Kidney (tissue), 22 donors: ENCODE measurements around the gene CPT1C. TPM values are rescaled to one million over a fixed set of nuclear protein-coding genes. Genes with fewer than 3 reads are reported as not detected.

Experiments
- DNase-seq, 5 donors: peaks; one replicate each; pipeline ENCODE4 v3.0.0-alpha.2; 2013 to 2020
- FAIRE-seq: peaks from 2 replicates; lab custom pipeline; 2012; peaks lifted over from hg19 to GRCh38; lab: Jason Lieb, UNC
- H3K27ac ChIP-seq, 2 donors: one replicate each; pipeline ENCODE4 v1.7.0; 2013; ENCODE audit warnings: low read depth in 2 of 2, low read length in 2 of 2, inconsistent platforms in 1 of 2
- H3K27me3 ChIP-seq: one replicate; pipeline ENCODE4 v1.7.1; 2013; ENCODE audit warnings: low read length, inconsistent platforms; ENCODE audit not compliant: control insufficient read depth, insufficient read depth
- H3K36me3 ChIP-seq, 3 donors: one replicate each; pipeline versions ENCODE4 v1.7.0 to v1.7.1; 2013; ENCODE audit warnings: low read length in 3 of 3, control low read depth in 1 of 3, inconsistent platforms in 1 of 3; ENCODE audit not compliant: insufficient read depth in 3 of 3, control insufficient read depth in 2 of 3
- H3K4me1 ChIP-seq, 3 donors: one replicate each; pipeline versions ENCODE4 v1.7.0 to v1.7.1; 2013; ENCODE audit warnings: low read length in 3 of 3, inconsistent platforms in 1 of 3, low read depth in 1 of 3; ENCODE audit not compliant: control insufficient read depth in 2 of 3, insufficient read depth in 2 of 3
- H3K4me3 ChIP-seq, 3 donors: one replicate each; pipeline versions ENCODE4 v1.7.0 to v1.8.1; 2013; ENCODE audit warnings: low read length in 3 of 3, control low read depth in 1 of 3, inconsistent platforms in 1 of 3
- H3K9ac ChIP-seq, 3 donors: one replicate each; pipeline versions ENCODE4 v1.7.0 to v1.7.1; 2013; ENCODE audit warnings: low read length in 3 of 3, control low read depth in 1 of 3, inconsistent platforms in 1 of 3
- H3K9me3 ChIP-seq, 3 donors: one replicate each; pipeline versions ENCODE4 v1.7.0 to v1.7.1; 2013; ENCODE audit warnings: low read length in 3 of 3, control low read depth in 1 of 3, inconsistent platforms in 1 of 3; ENCODE audit not compliant: control insufficient read depth in 2 of 3, insufficient read depth in 1 of 3
- intact Hi-C: fragments of 100-400 bp; cut with DNase I; formaldehyde crosslinking; loops from one replicate; pipeline ENCODE4 v1.11.1; 2022
- long read RNA-seq, 10 donors: library from polyadenylated mRNA in 1 of 10; unstranded in 1 of 10; transcript quantifications; one replicate each; pipeline ENCODE4 v2.0.0 and lab custom pipeline, GENCODE V29; 2021 to 2026
- polyA plus RNA-seq: library from polyadenylated mRNA; stranded (reverse); fragments of 350-450 nt; fragmentation: Illumina TruSeq; extraction: RNeasy Lipid Tissue Mini Kit (QIAGEN cat#74804); gene quantifications from one replicate; pipeline ENCODE4 v1.2.3, GENCODE V29; 2014; ENCODE audit warnings: low read depth, low replicate concordance; ENCODE audit not compliant: insufficient read depth
- total RNA-seq: library from RNA; stranded (reverse); fragmentation: NEBNext Ultra II Directional; extraction: Animal tissue kit (Norgen Biotek cat#: 25700); gene quantifications from one replicate; pipeline ENCODE4 v1.2.1, GENCODE V29; 2021
- TF ChIP-seq, protein P1 (sequence below): IDR thresholded peaks from 3 replicates; pipeline ENCODE4 v1.5.1; 2012; ENCODE audit warnings: mild to moderate bottlenecking, moderate library complexity, borderline replicate concordance; ENCODE audit not compliant: insufficient read depth; ENCODE audit errors: extremely low read depth
- donor health status: control.
- donor health status: control.
- donor health status: control.
- donor health status: control.
- donor health status: control.
- donor health status: DM: yes; HTN: yes; CAD: no.
- donor health status: Normal renal cell carcinoma (clear cell type).

The CPT1C gene
- total RNA-seq (6.0 TPM), polyA plus RNA-seq (2.6 TPM)
- long read RNA-seq, donor 1, partial matches to known transcripts = 171 of 173 reads
- long read RNA-seq, donor 1, other reads (novel, unspliced or antisense) = 0 of 173 reads
- long read RNA-seq, donor 2 = 0 reads
- long read RNA-seq, donor 3, partial matches to known transcripts = 196 of 199 reads
- long read RNA-seq, donor 3, other reads (novel, unspliced or antisense) = 0 of 199 reads
- long read RNA-seq, donor 4 = 0 reads
- long read RNA-seq, donor 5 = 0 reads
- long read RNA-seq, donor 6, partial matches to known transcripts = 0 of 1 reads
- long read RNA-seq, donor 6, other reads (novel, unspliced or antisense) = 0 of 1 reads
- long read RNA-seq, donor 7, partial matches to known transcripts = 1 of 3 reads
- long read RNA-seq, donor 7, other reads (novel, unspliced or antisense) = 1 of 3 reads
- long read RNA-seq, donor 8 = 0 reads
- long read RNA-seq, donor 9 = 0 reads
- long read RNA-seq, donor 10, partial matches to known transcripts = 0 of 1 reads
- long read RNA-seq, donor 10, other reads (novel, unspliced or antisense) = 0 of 1 reads

DNA sequence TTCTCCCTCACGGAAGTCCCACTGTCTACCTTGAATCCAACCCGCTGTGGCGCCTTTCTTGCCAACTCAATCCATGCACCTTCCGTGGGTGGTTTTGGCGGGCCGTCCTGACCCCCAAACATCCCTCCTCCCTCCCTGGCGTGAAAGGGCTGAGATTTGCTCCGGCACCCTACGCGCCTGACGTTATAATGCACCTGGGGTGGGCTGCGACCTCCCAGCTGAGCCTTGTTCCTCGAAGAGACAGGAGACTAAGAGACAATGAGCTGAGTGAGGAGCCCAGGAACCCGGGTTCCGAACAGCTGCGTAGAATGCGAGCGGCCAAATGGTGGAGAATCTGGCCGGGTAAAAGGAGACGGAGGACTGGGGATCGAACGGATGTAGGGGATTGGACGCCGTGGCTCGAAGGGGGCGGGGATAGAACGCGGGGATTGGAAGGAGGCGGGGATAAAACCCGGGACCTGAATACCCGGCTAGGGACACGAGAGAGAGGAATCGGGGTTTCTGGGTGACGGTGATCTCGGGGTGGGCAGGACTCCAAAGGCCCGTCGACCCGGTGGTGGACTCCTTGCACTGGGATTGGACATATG is at the start of gene CPT1C:
CPT1C (plus strand) TSS at position 461 of the 587 bp plus-strand sequence. CDS start 1,137 bp downstream, outside the sequence.
- peaks cover 0 to 19% (median 6%) of the 10 kb centered on the region in 3 donors for H3K4me1 ChIP-seq
- no peak within 1 kb of the TSS for H3K27ac ChIP-seq
- H3K9ac ChIP-seq = peak within 1 kb of the TSS; percentile 13 to 55 (median 46)
- FAIRE-seq = no peak
- intact Hi-C loops = no loop called here
- peak; percentile 80 to 89 (median 85) for DNase-seq
- H3K27me3 ChIP-seq = no peaks in the 10 kb centered on the region
- H3K9me3 ChIP-seq = no peaks in the 10 kb centered on the region
- H3K36me3 ChIP-seq = peaks cover 0 to 7% (median 5%) of the 10 kb centered on the region in 3 donors
- TF ChIP-seq, protein P1, sequence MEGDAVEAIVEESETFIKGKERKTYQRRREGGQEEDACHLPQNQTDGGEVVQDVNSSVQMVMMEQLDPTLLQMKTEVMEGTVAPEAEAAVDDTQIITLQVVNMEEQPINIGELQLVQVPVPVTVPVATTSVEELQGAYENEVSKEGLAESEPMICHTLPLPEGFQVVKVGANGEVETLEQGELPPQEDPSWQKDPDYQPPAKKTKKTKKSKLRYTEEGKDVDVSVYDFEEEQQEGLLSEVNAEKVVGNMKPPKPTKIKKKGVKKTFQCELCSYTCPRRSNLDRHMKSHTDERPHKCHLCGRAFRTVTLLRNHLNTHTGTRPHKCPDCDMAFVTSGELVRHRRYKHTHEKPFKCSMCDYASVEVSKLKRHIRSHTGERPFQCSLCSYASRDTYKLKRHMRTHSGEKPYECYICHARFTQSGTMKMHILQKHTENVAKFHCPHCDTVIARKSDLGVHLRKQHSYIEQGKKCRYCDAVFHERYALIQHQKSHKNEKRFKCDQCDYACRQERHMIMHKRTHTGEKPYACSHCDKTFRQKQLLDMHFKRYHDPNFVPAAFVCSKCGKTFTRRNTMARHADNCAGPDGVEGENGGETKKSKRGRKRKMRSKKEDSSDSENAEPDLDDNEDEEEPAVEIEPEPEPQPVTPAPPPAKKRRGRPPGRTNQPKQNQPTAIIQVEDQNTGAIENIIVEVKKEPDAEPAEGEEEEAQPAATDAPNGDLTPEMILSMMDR = no peak
- peak within 1 kb of the TSS; percentile 40 to 62 (median 58) for H3K4me3 ChIP-seq

DNA sequence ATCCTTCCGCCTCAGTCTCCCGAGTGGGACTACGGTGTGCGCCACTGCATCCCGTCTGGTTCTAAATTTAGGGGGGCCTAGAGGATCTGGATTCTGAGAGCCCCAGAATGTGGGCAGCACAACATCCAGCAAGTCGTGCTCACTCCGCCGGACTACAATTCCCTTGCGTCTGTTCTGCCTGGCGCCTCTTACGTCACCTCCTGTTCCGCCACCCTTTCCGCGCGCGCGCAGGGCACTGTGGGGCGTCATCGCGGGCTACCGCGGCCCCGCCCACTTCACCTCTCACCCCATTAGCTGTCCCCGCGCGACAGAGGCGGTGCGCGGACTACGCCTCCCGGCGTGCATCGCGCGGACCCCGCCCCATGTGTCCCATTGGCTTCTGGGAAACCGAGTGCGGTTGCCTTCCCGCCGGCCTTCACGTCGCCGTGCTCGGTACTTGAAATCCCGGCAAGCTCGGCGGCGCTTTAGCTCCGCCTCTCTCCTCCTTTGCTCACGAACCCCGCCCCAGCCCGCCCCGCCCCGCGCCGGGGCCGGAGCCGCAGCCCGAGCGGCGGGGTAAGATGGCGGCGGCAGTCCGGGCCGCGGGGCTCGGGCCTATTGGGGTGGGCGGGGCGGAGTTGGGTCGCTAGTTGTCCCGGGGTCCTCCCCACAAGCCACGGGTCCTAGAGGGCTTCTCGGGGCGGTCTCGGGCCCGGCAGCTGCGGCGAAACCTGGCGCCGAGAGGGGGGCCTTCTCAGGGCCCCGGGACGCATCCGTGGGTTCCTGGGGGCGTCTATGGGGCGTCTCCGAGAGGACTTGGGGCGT is 49.0 kb upstream of the CPT1C start, which contains the start of gene SCAF1:
SCAF1 (plus strand) TSS at position 522 of the 804 bp plus-strand sequence. CDS start 2,818 bp downstream, outside the sequence.
- peaks cover 0 to 7% (median 5%) of the 10 kb centered on the region in 3 donors for H3K36me3 ChIP-seq
- H3K27ac ChIP-seq = peak within 1 kb of the TSS; percentile 99 to 100
- intact Hi-C loops = no loop called here
- peaks cover 7 to 21% (median 14%) of the 10 kb centered on the region in 3 donors for H3K4me1 ChIP-seq
- H3K9me3 ChIP-seq = no peaks in the 10 kb centered on the region
- peak within 1 kb of the TSS; percentile 71 to 100 (median 97) for H3K4me3 ChIP-seq
- TF ChIP-seq, protein P1 = no peak
- H3K27me3 ChIP-seq = no peaks in the 10 kb centered on the region
- peak; percentile 88 for FAIRE-seq
- peak within 1 kb of the TSS; percentile 77 to 100 (median 97) for H3K9ac ChIP-seq
- DNase-seq = peak; percentile 99 to 100 (median 99)

DNA sequence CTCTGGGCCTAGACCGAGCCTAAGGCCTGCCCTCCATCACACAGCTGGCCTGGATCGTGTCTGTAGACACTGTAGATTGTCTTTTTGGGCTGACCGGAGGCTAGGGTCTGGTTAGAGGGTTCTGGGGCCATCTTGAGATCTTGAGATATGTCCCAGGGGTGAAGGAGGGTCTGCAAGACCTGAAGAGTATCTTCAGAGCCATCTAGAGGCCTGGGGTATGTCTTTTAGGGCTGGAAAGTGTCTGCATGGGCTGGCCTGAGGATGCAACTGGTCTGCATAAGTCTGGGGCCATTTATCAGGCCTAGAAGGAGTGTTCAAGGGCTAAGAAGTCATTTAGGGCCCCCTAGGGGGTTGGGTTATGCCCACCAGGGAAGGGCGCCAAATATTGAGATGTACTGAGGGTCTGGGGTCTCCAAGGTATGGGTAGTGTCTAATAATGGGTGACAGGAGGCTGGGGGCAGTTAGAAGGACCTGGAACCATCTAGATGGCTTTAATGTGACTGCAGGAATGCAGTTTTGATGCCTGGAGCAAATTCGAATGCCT is 48.4 kb upstream of the CPT1C start:
- Histone ChIP-seq H3K27ac (peak overlapping the region; percentile 68 to 90), H3K4me1 (peaks cover 7 to 20% (median 14%) of the 10 kb centered on the region in 3 donors)
- FAIRE-seq = no peak

More for the DNA sequence above, 48.4 kb upstream of the CPT1C start:
- H3K4me3 ChIP-seq = peak overlapping the region; percentile 70 to 100 (median 97)
- no peaks in the 10 kb centered on the region for H3K27me3 ChIP-seq
- H3K36me3 ChIP-seq = peaks cover 0 to 11% (median 5%) of the 10 kb centered on the region in 3 donors
- intact Hi-C loops = no loop called here
- TF ChIP-seq, protein P1 = no peak
- peak overlapping the region; percentile 49 to 100 (median 97) for H3K9ac ChIP-seq
- DNase-seq = peak in 2 of 5 donors; percentile 19 to 29
- H3K9me3 ChIP-seq = no peaks in the 10 kb centered on the region
